Measurements from ENCODE around the gene PPM1E.

- TF ChIP-seq EP300 (conservative IDR thresholded peaks at IDR 0.05; ENCODE audit: poor library complexity, severe bottlenecking), result no peak
- no peak for TF ChIP-seq SMC3 (conservative IDR thresholded peaks at IDR 0.05; ENCODE audit: poor library complexity)
- no peak for TF ChIP-seq CTCF (IDR thresholded peaks at IDR 0.05; ENCODE audit: poor library complexity, severe bottlenecking)
- no peak for TF ChIP-seq POLR2AphosphoS5 (IDR thresholded peaks at IDR 0.05)
- no peak for TF ChIP-seq RAD21 (conservative IDR thresholded peaks at IDR 0.05)
Observed at GRCh38 chr17:58968426-58969061, 212.9 kb downstream of the PPM1E start.
